ENCODE results near the gene TMEM88. TPM values are rescaled to one million over a fixed set of nuclear protein-coding genes. Genes with fewer than 3 reads are reported as not detected.

TMEM88 gene
- total RNA-seq, 1 donor, result 0.43 TPM

GRCh38 chr17:7823581-7824001, 31.3 kb upstream of the TMEM88 start:
- no peak for TF ChIP-seq CTCF (IDR thresholded peaks at IDR 0.05; ENCODE audit: insufficient read depth, low read depth, low read length)
- no peak overlapping the region for H3K4me3 ChIP-seq (ENCODE audit: low read depth, low read length)
- DNase-seq (ENCODE audit: low read depth), result no peak

GRCh38 chr17:7824021-7824924, 30.6 kb upstream of the TMEM88 start:
- DNase-seq (ENCODE audit: low read depth), result no peak
- TF ChIP-seq CTCF (IDR thresholded peaks at IDR 0.05; ENCODE audit: insufficient read depth, low read depth, low read length), result no peak
- no peak overlapping the region for H3K4me3 ChIP-seq (ENCODE audit: low read depth, low read length)

- peak; percentile 15 for TF ChIP-seq CTCF (IDR thresholded peaks at IDR 0.05; ENCODE audit: insufficient read depth, low read depth, low read length)
- H3K4me3 ChIP-seq (ENCODE audit: low read depth, low read length), result no peak overlapping the region
- no peak for DNase-seq (ENCODE audit: low read depth)
These were observed 29.5 kb upstream of the TMEM88 start for GRCh38 chr17:7825206-7825990.

GRCh38 chr17:7830616-7831015, 24.2 kb upstream of the TMEM88 start:
- DNase-seq (ENCODE audit: low read depth), result no peak
- no peak overlapping the region for H3K4me3 ChIP-seq (ENCODE audit: low read depth, low read length)
- TF ChIP-seq CTCF (IDR thresholded peaks at IDR 0.05; ENCODE audit: insufficient read depth, low read depth, low read length), result no peak

DNA sequence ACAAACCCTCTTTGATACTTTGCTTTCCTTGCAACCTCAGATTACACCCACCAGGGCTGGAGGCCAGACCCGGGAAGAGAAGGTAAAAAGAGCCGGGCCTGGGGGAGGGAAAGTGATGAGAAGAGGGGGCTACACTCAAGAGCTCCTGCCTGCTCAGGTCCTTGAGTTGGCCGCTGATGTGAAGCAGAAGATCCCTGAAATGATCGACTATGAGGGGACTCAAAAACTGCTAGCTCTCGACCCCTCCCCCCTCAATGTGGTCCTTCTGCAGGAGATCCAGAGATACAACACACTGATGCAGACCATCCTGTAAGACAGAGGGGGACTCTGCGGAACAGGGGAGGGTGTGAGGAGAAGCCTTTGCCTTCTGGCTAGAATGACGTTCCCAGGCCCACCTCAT, 23.6 kb upstream of the TMEM88 start:
- no peak for TF ChIP-seq CTCF (IDR thresholded peaks at IDR 0.05; ENCODE audit: insufficient read depth, low read depth, low read length)
- H3K4me3 ChIP-seq (ENCODE audit: low read depth, low read length), result no peak overlapping the region
- no peak for DNase-seq (ENCODE audit: low read depth)

DNA sequence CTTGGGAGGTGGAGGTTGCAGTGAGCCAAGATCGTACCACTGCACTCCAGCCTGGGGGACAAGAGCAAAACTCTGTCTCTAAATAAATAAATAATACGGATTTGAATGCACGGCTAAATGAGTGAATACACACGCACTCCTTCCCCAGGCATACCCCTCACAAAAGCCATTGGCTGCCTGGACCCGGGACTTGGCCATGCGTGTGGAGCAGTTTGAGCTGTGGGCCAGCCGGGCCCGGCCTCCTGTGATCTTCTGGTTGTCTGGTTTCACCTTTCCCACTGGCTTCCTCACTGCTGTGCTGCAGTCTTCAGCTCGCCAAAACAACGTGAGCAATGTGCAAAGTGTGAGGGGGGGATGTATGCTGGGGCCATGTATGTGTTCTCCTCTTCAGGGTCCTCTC, 22.4 kb upstream of the TMEM88 start:
- H3K4me3 ChIP-seq (ENCODE audit: low read depth, low read length), result no peak overlapping the region
- no peak for DNase-seq (ENCODE audit: low read depth)
- TF ChIP-seq CTCF (IDR thresholded peaks at IDR 0.05; ENCODE audit: insufficient read depth, low read depth, low read length), result no peak
